ENCODE measurements around the gene HTR6. TPM values are rescaled to one million over a fixed set of nuclear protein-coding genes. Genes with fewer than 3 reads are reported as not detected.

The HTR6 gene
- not detected in 2 replicates for total RNA-seq (2021)
- not detected for Bru-seq, nascent RNA
- percentile 18 among the genes with signal in this experiment for BruChase-seq, experiment 1, labeled RNA remaining after a 2-hour chase
- percentile 13 among the genes with signal in this experiment for BruChase-seq, experiment 2, labeled RNA remaining after a 6-hour chase
- long read RNA-seq = 0 reads

- DNase-seq = no peak
- no peak within 1 kb of the TSS for H2AFZ ChIP-seq
- H3K27ac ChIP-seq = no peak within 1 kb of the TSS
Observed at GRCh38 chr1:19664453-19665185, at the start of gene HTR6. Gene HTR6 (plus strand): TSS chr1:19664875. CDS start chr1:19665754, 879 bp downstream.

DNA sequence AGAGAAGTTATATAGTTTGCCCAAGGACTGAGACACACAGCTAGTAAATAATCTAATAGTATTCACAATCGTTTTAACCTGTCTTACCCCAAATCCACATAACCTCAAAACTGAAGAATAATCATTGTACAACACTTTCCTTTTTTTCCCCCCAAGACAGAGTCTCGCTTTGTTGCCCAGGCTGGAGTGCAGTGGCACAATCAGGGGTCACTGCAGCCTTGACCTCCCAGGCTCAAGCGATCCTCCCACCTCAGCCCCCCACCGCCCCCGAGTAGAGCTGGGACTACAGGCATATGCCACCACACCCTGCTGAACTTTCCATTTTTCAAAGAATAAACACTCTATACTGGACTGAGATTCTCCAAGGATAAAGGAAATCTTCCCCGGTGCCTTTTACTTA is 49.2 kb upstream of the HTR6 start:
- no peak overlapping the region for H3K27ac ChIP-seq
- no peaks in the 10 kb centered on the region for H3K9me2 ChIP-seq (ENCODE audit: insufficient read depth)
- peaks cover 14% of the 10 kb centered on the region; the same call in 1 of the 2 replicates for H3K79me2 ChIP-seq (ENCODE audit: low read depth)
- H3K27me3 ChIP-seq (ENCODE audit: insufficient read depth, low read depth) = no peaks in the 10 kb centered on the region
- H3K4me1 ChIP-seq (replicated peaks; ENCODE audit: insufficient read depth) = no peaks in the 10 kb centered on the region
- ChIA-PET POLR2A (ENCODE audit: unreplicated experiment) (no interaction called here), CTCF (no interaction called here)
- intact Hi-C loops (cut with micrococcal nuclease; ENCODE audit: unreplicated experiment) = no loop called here
- peaks cover 4% of the 10 kb centered on the region; the same call in 1 of the 2 replicates for H3K36me3 ChIP-seq (ENCODE audit: low read depth)
- H3K4me3 ChIP-seq = no peak overlapping the region
- no peaks in the 10 kb centered on the region for H3F3A ChIP-seq (ENCODE audit: insufficient read depth, low read depth)
- TF ChIP-seq, protein P1, sequence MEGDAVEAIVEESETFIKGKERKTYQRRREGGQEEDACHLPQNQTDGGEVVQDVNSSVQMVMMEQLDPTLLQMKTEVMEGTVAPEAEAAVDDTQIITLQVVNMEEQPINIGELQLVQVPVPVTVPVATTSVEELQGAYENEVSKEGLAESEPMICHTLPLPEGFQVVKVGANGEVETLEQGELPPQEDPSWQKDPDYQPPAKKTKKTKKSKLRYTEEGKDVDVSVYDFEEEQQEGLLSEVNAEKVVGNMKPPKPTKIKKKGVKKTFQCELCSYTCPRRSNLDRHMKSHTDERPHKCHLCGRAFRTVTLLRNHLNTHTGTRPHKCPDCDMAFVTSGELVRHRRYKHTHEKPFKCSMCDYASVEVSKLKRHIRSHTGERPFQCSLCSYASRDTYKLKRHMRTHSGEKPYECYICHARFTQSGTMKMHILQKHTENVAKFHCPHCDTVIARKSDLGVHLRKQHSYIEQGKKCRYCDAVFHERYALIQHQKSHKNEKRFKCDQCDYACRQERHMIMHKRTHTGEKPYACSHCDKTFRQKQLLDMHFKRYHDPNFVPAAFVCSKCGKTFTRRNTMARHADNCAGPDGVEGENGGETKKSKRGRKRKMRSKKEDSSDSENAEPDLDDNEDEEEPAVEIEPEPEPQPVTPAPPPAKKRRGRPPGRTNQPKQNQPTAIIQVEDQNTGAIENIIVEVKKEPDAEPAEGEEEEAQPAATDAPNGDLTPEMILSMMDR (conservative IDR thresholded peaks at IDR 0.05) = no peak
- no peak for TF ChIP-seq EZH2 (IDR thresholded peaks at IDR 0.05; ENCODE audit: low read depth)
- H2AFZ ChIP-seq = no peak overlapping the region
- DNase-seq = no peak
- BruUV-seq (replicated peaks) = no TSS peak
- no peaks in the 10 kb centered on the region for H4K20me1 ChIP-seq (ENCODE audit: insufficient read depth)
- no peaks in the 10 kb centered on the region for H3K9me3 ChIP-seq (ENCODE audit: insufficient read depth, low read depth)
- no peak overlapping the region for H3K4me2 ChIP-seq

More at GRCh38 chr1:19664453-19665185, at the start of gene HTR6:
- intact Hi-C loops (cut with micrococcal nuclease; ENCODE audit: unreplicated experiment) = loop anchor here (5.0 kb wide), 2 partner anchors 253 to 488 kb away; no protein-coding TSS in a partner anchor
- POLR2A ChIA-PET (ENCODE audit: unreplicated experiment) = no interaction called here
- no TSS peak for BruUV-seq (replicated peaks)
- Histone ChIP-seq H3K4me1 (replicated peaks; ENCODE audit: insufficient read depth) (no peaks in the 10 kb centered on the region), H3K79me2 (ENCODE audit: low read depth) (no peaks in the 10 kb centered on the region), H3F3A (ENCODE audit: insufficient read depth, low read depth) (peaks cover 5% of the 10 kb centered on the region; the same call in 1 of the 2 replicates), H3K4me2 (no peak within 1 kb of the TSS; the same call in 1 of the 2 replicates), H3K9me3 (ENCODE audit: insufficient read depth, low read depth) (no peaks in the 10 kb centered on the region), H3K27me3 (ENCODE audit: insufficient read depth, low read depth) (no peaks in the 10 kb centered on the region), H4K20me1 (ENCODE audit: insufficient read depth) (no peaks in the 10 kb centered on the region), H3K36me3 (ENCODE audit: low read depth) (no peaks in the 10 kb centered on the region), H3K4me3 (no peak within 1 kb of the TSS), H3K9me2 (ENCODE audit: insufficient read depth) (no peaks in the 10 kb centered on the region)
- CTCF ChIA-PET = no interaction called here
- TF ChIP-seq EZH2 (IDR thresholded peaks at IDR 0.05; ENCODE audit: low read depth) = no peak

DNA sequence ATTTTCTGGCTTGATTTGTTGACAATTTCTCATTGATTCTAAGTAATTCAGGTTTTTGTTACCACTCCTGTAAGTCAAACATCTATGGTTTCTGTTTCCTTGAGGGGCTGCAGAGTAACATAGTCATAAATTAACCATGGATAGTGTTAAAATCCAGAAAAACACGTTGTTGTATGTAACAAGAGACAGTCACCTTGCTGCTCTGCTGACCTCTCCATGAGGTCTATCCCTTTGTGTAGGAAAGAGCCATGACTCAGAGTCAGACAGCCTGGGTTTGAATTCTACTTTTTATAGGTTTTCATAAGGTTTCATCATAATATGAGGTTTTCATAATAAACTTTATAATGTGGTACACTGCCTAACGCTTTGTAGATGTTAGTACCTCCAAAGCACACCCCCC is 48.2 kb upstream of the HTR6 start:
- Histone ChIP-seq H3K27ac (peak overlapping the region; percentile 63), H4K20me1 (ENCODE audit: insufficient read depth) (no peaks in the 10 kb centered on the region), H3K4me3 (no peak overlapping the region), H3K36me3 (ENCODE audit: low read depth) (peaks cover 4% of the 10 kb centered on the region; the same call in 1 of the 2 replicates), H3K27me3 (ENCODE audit: insufficient read depth, low read depth) (no peaks in the 10 kb centered on the region), H3K9me3 (ENCODE audit: insufficient read depth, low read depth) (no peaks in the 10 kb centered on the region), H2AFZ (no peak overlapping the region), H3K9me2 (ENCODE audit: insufficient read depth) (no peaks in the 10 kb centered on the region), H3K4me1 (replicated peaks; ENCODE audit: insufficient read depth) (no peaks in the 10 kb centered on the region), H3K79me2 (ENCODE audit: low read depth) (peaks cover 10% of the 10 kb centered on the region; the same call in 1 of the 2 replicates), H3F3A (ENCODE audit: insufficient read depth, low read depth) (no peaks in the 10 kb centered on the region), H3K4me2 (no peak overlapping the region)
- TF ChIP-seq EZH2 (IDR thresholded peaks at IDR 0.05; ENCODE audit: low read depth) = no peak
- TF ChIP-seq, protein P1 (conservative IDR thresholded peaks at IDR 0.05) = no peak
- DNase-seq = no peak
- BruUV-seq (replicated peaks) = no TSS peak
- intact Hi-C loops (cut with micrococcal nuclease; ENCODE audit: unreplicated experiment) = no loop called here
- ChIA-PET POLR2A (ENCODE audit: unreplicated experiment) (no interaction called here), CTCF (no interaction called here)

All from PC-9 (cell line).